Keratinocyte (primary cell): ENCODE measurements around the gene CCR5. TPM values are rescaled to one million over a fixed set of nuclear protein-coding genes. Genes with fewer than 3 reads are reported as not detected.

Experiments
- DNase-seq: peaks from one replicate; pipeline ENCODE4 v3.0.0-alpha.2; 2011; ENCODE audit warnings: low read depth, missing footprints, low spot score
- FAIRE-seq: peaks from 2 replicates; lab custom pipeline; 2011; peaks lifted over from hg19 to GRCh38; lab: Jason Lieb, UNC
- H2AFZ ChIP-seq: 2 replicates; pipeline ENCODE4 v1.6.0; 2012; ENCODE audit warnings: low read length, control low read depth, inconsistent platforms; ENCODE audit not compliant: control insufficient read depth
- H3K27ac ChIP-seq: 2 replicates; pipeline ENCODE4 v1.5.1; 2011; ENCODE audit warnings: low read length; ENCODE audit not compliant: control insufficient read depth, insufficient read depth
- H3K27me3 ChIP-seq: 3 replicates; pipeline ENCODE4 v1.6.0; 2011; ENCODE audit warnings: low read length; ENCODE audit not compliant: control insufficient read depth, insufficient read depth; ENCODE audit errors: extremely low read depth
- H3K36me3 ChIP-seq, 2 experiments: 2 replicates in 1 of 2; 3 replicates in 1 of 2; pipeline ENCODE4 v1.5.1; 2011; ENCODE audit warnings: low read length in 2 of 2, mild to moderate bottlenecking in 1 of 2; ENCODE audit not compliant: control insufficient read depth in 2 of 2, insufficient read depth in 2 of 2; ENCODE audit errors: extremely low read depth in 1 of 2
- H3K4me1 ChIP-seq: 3 replicates; pipeline ENCODE4 v1.5.1; 2011; ENCODE audit warnings: low read length; ENCODE audit not compliant: control insufficient read depth, insufficient read depth; ENCODE audit errors: extremely low read depth
- H3K4me2 ChIP-seq: 3 replicates; pipeline ENCODE4 v1.6.0; 2011; ENCODE audit warnings: low read depth, low read length; ENCODE audit not compliant: control insufficient read depth, insufficient read depth; ENCODE audit errors: extremely low read depth
- H3K4me3 ChIP-seq, 3 experiments: fragments of 200-600 bp in 1 of 3; sonication (generic) in 1 of 3; 2 replicates in 2 of 3; 3 replicates in 1 of 3; pipeline ENCODE4 v1.5.1; 2011 to 2016; ENCODE audit warnings: low read length in 3 of 3, mild to moderate bottlenecking in 3 of 3, control low read depth in 2 of 3, inconsistent platforms in 1 of 3, low read depth in 1 of 3, mixed read lengths in 1 of 3, mixed run types in 1 of 3, moderate library complexity in 1 of 3; ENCODE audit not compliant: control insufficient read depth in 2 of 3, insufficient read depth in 2 of 3; ENCODE audit errors: extremely low read depth in 1 of 3
- H3K79me2 ChIP-seq: 2 replicates; pipeline ENCODE4 v1.6.0; 2012; ENCODE audit warnings: low read length; ENCODE audit not compliant: control insufficient read depth, insufficient read depth
- H3K9ac ChIP-seq: 3 replicates; pipeline ENCODE4 v1.6.0; 2011; ENCODE audit warnings: low read length; ENCODE audit not compliant: control insufficient read depth, insufficient read depth; ENCODE audit errors: extremely low read depth
- H3K9me1 ChIP-seq: 3 replicates; pipeline ENCODE4 v1.6.0; 2011; ENCODE audit warnings: low read length; ENCODE audit not compliant: control insufficient read depth, insufficient read depth; ENCODE audit errors: extremely low read depth
- H3K9me3 ChIP-seq: 2 replicates; pipeline ENCODE4 v1.5.1; 2012; ENCODE audit warnings: low read depth, low read length; ENCODE audit not compliant: control insufficient read depth
- H4K20me1 ChIP-seq: 3 replicates; pipeline ENCODE4 v1.6.0; 2011; ENCODE audit warnings: low read length; ENCODE audit not compliant: control insufficient read depth, insufficient read depth; ENCODE audit errors: extremely low read depth
- EZH2 ChIP-seq: IDR thresholded peaks from one replicate; pipeline ENCODE4 v1.6.1; 2012; ENCODE audit warnings: inconsistent platforms, mild to moderate bottlenecking, low read length, moderate library complexity
- dilution Hi-C: fragments of 300-500 bp; cut with MboI; formaldehyde crosslinking; loops from one replicate; pipeline ENCODE4 v1.7.0; 2020; ENCODE audit warnings: low sequenced_read_pairs; ENCODE audit not compliant: extremely low pct_ligation_motif_present
- polyA plus RNA-seq, 5 experiments: library from polyadenylated mRNA; depleted of rRNA in 3 of 5; stranded (reverse) in 3 of 5; stranded (forward) in 1 of 5; unstranded in 1 of 5; fragments of >200 nt; gene quantifications; 1 replicate in 1 of 5; 2 replicates in 3 of 5; 3 replicates in 1 of 5; pipeline versions ENCODE4 v1.2.1 to v1.2.3, GENCODE V29; 2011 to 2012; ENCODE audit warnings: missing spikeins in 2 of 5, low read depth in 1 of 5, low replicate concordance in 1 of 5
- TF ChIP-seq, protein P1 (sequence below), 3 experiments: IDR thresholded peaks in 1 of 3; conservative IDR thresholded peaks in 1 of 3; optimal IDR thresholded peaks in 1 of 3; 2 replicates in 2 of 3; 3 replicates in 1 of 3; pipeline versions ENCODE3 to v1.5.1; 2011; ENCODE audit warnings: low read length in 3 of 3, mild to moderate bottlenecking in 3 of 3, moderate library complexity in 2 of 3, control low read depth in 1 of 3, inconsistent platforms in 1 of 3; ENCODE audit not compliant: insufficient read depth in 2 of 3; ENCODE audit errors: extremely low read depth in 1 of 3

CCR5 gene
- polyA plus RNA-seq, 1 donor (not counting 4 experiments of a cell fraction or from before 2014, with no cell fraction given): 0.14 TPM

GRCh38 chr3:46353647-46354410 lies 16.9 kb upstream of the CCR5 start, which contains the start of gene CCR2:
TSS of gene CCR2 (plus strand) at chr3:46354111. CDS start at chr3:46357528, 3,417 bp downstream.
- FAIRE-seq: no peak
- Histone ChIP-seq H2AFZ (no peak within 1 kb of the TSS), H3K36me3 (no peaks in the 10 kb centered on the region), H3K9me1 (no peaks in the 10 kb centered on the region), H3K27ac (no peak within 1 kb of the TSS), H3K4me1 (no peaks in the 10 kb centered on the region), H3K4me2 (no peak within 1 kb of the TSS), H4K20me1 (no peaks in the 10 kb centered on the region), H3K79me2 (no peaks in the 10 kb centered on the region), H3K27me3 (peaks cover 52% of the 10 kb centered on the region), H3K9me3 (no peaks in the 10 kb centered on the region), H3K4me3 (no peak within 1 kb of the TSS), H3K9ac (no peak within 1 kb of the TSS)
- dilution Hi-C loops: no loop called here
- DNase-seq: no peak
- TF ChIP-seq, protein P1, sequence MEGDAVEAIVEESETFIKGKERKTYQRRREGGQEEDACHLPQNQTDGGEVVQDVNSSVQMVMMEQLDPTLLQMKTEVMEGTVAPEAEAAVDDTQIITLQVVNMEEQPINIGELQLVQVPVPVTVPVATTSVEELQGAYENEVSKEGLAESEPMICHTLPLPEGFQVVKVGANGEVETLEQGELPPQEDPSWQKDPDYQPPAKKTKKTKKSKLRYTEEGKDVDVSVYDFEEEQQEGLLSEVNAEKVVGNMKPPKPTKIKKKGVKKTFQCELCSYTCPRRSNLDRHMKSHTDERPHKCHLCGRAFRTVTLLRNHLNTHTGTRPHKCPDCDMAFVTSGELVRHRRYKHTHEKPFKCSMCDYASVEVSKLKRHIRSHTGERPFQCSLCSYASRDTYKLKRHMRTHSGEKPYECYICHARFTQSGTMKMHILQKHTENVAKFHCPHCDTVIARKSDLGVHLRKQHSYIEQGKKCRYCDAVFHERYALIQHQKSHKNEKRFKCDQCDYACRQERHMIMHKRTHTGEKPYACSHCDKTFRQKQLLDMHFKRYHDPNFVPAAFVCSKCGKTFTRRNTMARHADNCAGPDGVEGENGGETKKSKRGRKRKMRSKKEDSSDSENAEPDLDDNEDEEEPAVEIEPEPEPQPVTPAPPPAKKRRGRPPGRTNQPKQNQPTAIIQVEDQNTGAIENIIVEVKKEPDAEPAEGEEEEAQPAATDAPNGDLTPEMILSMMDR (optimal IDR thresholded peaks at IDR 0.05 in 1 of 3, IDR thresholded peaks at IDR 0.05 in 1 of 3, conservative IDR thresholded peaks at IDR 0.05 in 1 of 3; ENCODE audit: extremely low read depth in 1 of 3, insufficient read depth in 2 of 3, low read length in 3 of 3): no peak
- TF ChIP-seq EZH2: no peak

DNA sequence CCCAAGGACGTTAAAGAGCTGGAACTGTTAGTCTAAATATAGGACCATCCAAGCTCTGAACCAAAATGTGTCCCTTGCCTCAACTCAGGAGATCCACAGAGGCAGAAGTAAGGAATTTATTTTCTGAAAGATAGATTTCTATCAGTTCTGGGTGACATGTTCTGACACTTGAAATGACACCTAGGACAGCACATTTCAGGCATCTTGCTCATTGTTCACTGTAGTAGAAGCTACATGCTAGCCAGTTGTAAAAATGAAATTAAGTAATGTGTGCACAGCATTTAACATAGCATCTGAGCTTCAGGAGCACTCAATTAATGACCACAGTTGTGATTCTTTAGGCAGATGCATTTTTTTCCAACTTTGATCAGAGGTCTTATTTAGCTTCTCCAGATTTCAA lies 16.3 kb upstream of the CCR5 start:
- H3K79me2 ChIP-seq: no peaks in the 10 kb centered on the region
- H3K36me3 ChIP-seq: no peaks in the 10 kb centered on the region
- TF ChIP-seq, protein P1 (optimal IDR thresholded peaks at IDR 0.05 in 1 of 3, IDR thresholded peaks at IDR 0.05 in 1 of 3, conservative IDR thresholded peaks at IDR 0.05 in 1 of 3; ENCODE audit: extremely low read depth in 1 of 3, insufficient read depth in 2 of 3, low read length in 3 of 3): no peak
- no peak for TF ChIP-seq EZH2
- no peak overlapping the region for H3K4me3 ChIP-seq
- FAIRE-seq: no peak
- H3K4me1 ChIP-seq: no peaks in the 10 kb centered on the region
- H2AFZ ChIP-seq: no peak overlapping the region
- H3K9me1 ChIP-seq: no peaks in the 10 kb centered on the region
- H4K20me1 ChIP-seq: no peaks in the 10 kb centered on the region
- dilution Hi-C loops: no loop called here
- H3K4me2 ChIP-seq: no peak overlapping the region
- no peak for DNase-seq
- no peak overlapping the region for H3K27ac ChIP-seq
- no peaks in the 10 kb centered on the region for H3K9me3 ChIP-seq
- H3K27me3 ChIP-seq: peaks cover 52% of the 10 kb centered on the region
- H3K9ac ChIP-seq: no peak overlapping the region
